NCI-H748 treated with DMSO at 0.1 percent for 48 hours (cell line): ENCODE results near the gene ANKRD6.

Source experiments
- DNase-seq: peaks from one replicate; lab custom pipeline; 2025; lab: John Stamatoyannopoulos, UW

The ANKRD6 gene

GRCh38 chr6:89564752-89565427, 131.9 kb downstream of the ANKRD6 start:
- peak; percentile 72 for DNase-seq

- DNase-seq = no peak
These were observed 133.3 kb downstream of the ANKRD6 start for GRCh38 chr6:89566008-89566800.

GRCh38 chr6:89566930-89567629, 134.1 kb downstream of the ANKRD6 start:
- DNase-seq = peak; percentile 82

GRCh38 chr6:89567630-89568390, 134.9 kb downstream of the ANKRD6 start:
- no peak for DNase-seq

GRCh38 chr6:89574910-89575561, 142.1 kb downstream of the ANKRD6 start:
- DNase-seq = no peak

- DNase-seq = no peak
These were observed 142.6 kb downstream of the ANKRD6 start for GRCh38 chr6:89575562-89575960.

- DNase-seq = no peak
These were observed 148.2 kb downstream of the ANKRD6 start for GRCh38 chr6:89580997-89581666.

- DNase-seq = peak; percentile 53
These were observed 148.7 kb downstream of the ANKRD6 start for GRCh38 chr6:89581689-89582088.

- no peak for DNase-seq
These were observed 149.8 kb downstream of the ANKRD6 start for GRCh38 chr6:89582669-89583325.

- no peak for DNase-seq
These were observed 150.6 kb downstream of the ANKRD6 start for GRCh38 chr6:89583559-89583958.

- no peak for DNase-seq
These were observed 151.6 kb downstream of the ANKRD6 start for GRCh38 chr6:89584539-89584938.

GRCh38 chr6:89585154-89585553, 152.2 kb downstream of the ANKRD6 start:
- DNase-seq = no peak

GRCh38 chr6:89589297-89590025, 156.5 kb downstream of the ANKRD6 start:
- no peak for DNase-seq

GRCh38 chr6:89590133-89590532, 157.2 kb downstream of the ANKRD6 start:
- DNase-seq = no peak

GRCh38 chr6:89591745-89592144, 158.8 kb downstream of the ANKRD6 start:
- DNase-seq = no peak

GRCh38 chr6:89596056-89596455, 163.1 kb downstream of the ANKRD6 start:
- DNase-seq = no peak

GRCh38 chr6:89596484-89596883, 163.5 kb downstream of the ANKRD6 start:
- no peak for DNase-seq

GRCh38 chr6:89597372-89597771, 164.4 kb downstream of the ANKRD6 start:
- DNase-seq = no peak

GRCh38 chr6:89597988-89598387, 165.0 kb downstream of the ANKRD6 start:
- peak; percentile 32 for DNase-seq

- no peak for DNase-seq
These were observed 166.8 kb downstream of the ANKRD6 start for GRCh38 chr6:89599727-89600126.
